GDM1 (cell line): ENCODE data around the gene FGF13.

Source experiments
- DNase-seq: peaks from one replicate; lab custom pipeline; 2025; lab: John Stamatoyannopoulos, UW

FGF13 gene

GRCh38 chrX:138711399-138712347 is at the start of gene FGF13:
Gene FGF13, minus strand, starts transcription at chrX:138711717. Its CDS starts 714 bp downstream, at chrX:138711003.
- no peak for DNase-seq

- DNase-seq = no peak
Observed at GRCh38 chrX:138759217-138759943, 47.9 kb upstream of the FGF13 start.

GRCh38 chrX:138756234-138756633 is 44.7 kb upstream of the FGF13 start:
- no peak for DNase-seq

- no peak for DNase-seq
Observed at GRCh38 chrX:138754861-138755260, 43.3 kb upstream of the FGF13 start.

GRCh38 chrX:138748480-138748879 is 37.0 kb upstream of the FGF13 start:
- no peak for DNase-seq

GRCh38 chrX:138745196-138745595 is 33.7 kb upstream of the FGF13 start:
- peak; percentile 29 for DNase-seq

GRCh38 chrX:138742217-138742616 is 30.7 kb upstream of the FGF13 start:
- no peak for DNase-seq

- DNase-seq = no peak
Observed at GRCh38 chrX:138740341-138740740, 28.8 kb upstream of the FGF13 start.

GRCh38 chrX:138723301-138723700 is 11.8 kb upstream of the FGF13 start:
- DNase-seq = no peak

GRCh38 chrX:138719396-138719795 is 7.9 kb upstream of the FGF13 start:
- DNase-seq = no peak

GRCh38 chrX:138718941-138719340 is 7.4 kb upstream of the FGF13 start:
- DNase-seq = no peak

- DNase-seq = no peak
Observed at GRCh38 chrX:138710866-138711341, 613 bp downstream of the FGF13 start.

- DNase-seq = no peak
Observed at GRCh38 chrX:138709886-138710791, 1.4 kb downstream of the FGF13 start.

- DNase-seq = no peak
Observed at GRCh38 chrX:138708268-138708667, 3.2 kb downstream of the FGF13 start.

GRCh38 chrX:138704596-138704995 is 6.9 kb downstream of the FGF13 start:
- no peak for DNase-seq

- DNase-seq = no peak
Observed at GRCh38 chrX:138704101-138704500, 7.4 kb downstream of the FGF13 start.

GRCh38 chrX:138692591-138692990 is 18.9 kb downstream of the FGF13 start:
- no peak for DNase-seq

- no peak for DNase-seq
Observed at GRCh38 chrX:138691186-138691585, 20.3 kb downstream of the FGF13 start.

GRCh38 chrX:138690591-138690990 is 20.9 kb downstream of the FGF13 start:
- DNase-seq = no peak

- DNase-seq = no peak
Observed at GRCh38 chrX:138683600-138683999, 27.9 kb downstream of the FGF13 start.

GRCh38 chrX:138669693-138670092 is 41.8 kb downstream of the FGF13 start:
- no peak for DNase-seq

- DNase-seq = no peak
Observed at GRCh38 chrX:138664466-138664865, 47.1 kb downstream of the FGF13 start.
